Endothelial cell of umbilical vein (primary cell): ENCODE measurements around the gene SEPTIN14. TPM values are rescaled to one million over a fixed set of nuclear protein-coding genes. Genes with fewer than 3 reads are reported as not detected.
"Not testable (repeated sequence)": the region's sequence is repeated elsewhere in the genome, so short reads cannot be mapped to it uniquely, and the experiment has no call there.

ENCODE experiments used
- BruUV-seq: library from RNA; stranded (reverse); fragments of 400-500 nt; replicated peaks from 2 replicates; lab custom pipeline; 2021; lab: Mats Ljungman, UMichigan
- CTCF ChIA-PET: fragments of 300-600, 350-600 bp; sonication (Branson Sonifier 250); formaldehyde crosslinking; loops from one replicate; lab custom pipeline; 2021; ENCODE audit warnings: antibody characterized with exemption, inconsistent platforms; lab: Charles Lee
- POLR2A ChIA-PET: fragments of 300-600, 350-600 bp; sonication (Branson Sonifier 250); formaldehyde crosslinking; loops from one replicate; lab custom pipeline; 2021; ENCODE audit warnings: antibody characterized with exemption, inconsistent platforms; lab: Charles Lee
- DNase-seq: peaks from one replicate; pipeline ENCODE4 v3.0.0-alpha.2; 2011; ENCODE audit warnings: low read depth, low spot score
- FAIRE-seq: peaks from 2 replicates; lab custom pipeline; 2011; peaks lifted over from hg19 to GRCh38; lab: Jason Lieb, UNC
- H2AFZ ChIP-seq: 2 replicates; pipeline ENCODE4 v1.6.0; 2012; ENCODE audit warnings: low read depth, low read length, control low read depth, inconsistent platforms
- H3K27ac ChIP-seq: 2 replicates; pipeline ENCODE4 v1.5.1; 2011; ENCODE audit warnings: low read depth, mild to moderate bottlenecking, control low read depth, low read length, moderate library complexity; ENCODE audit not compliant: insufficient read depth
- H3K27me3 ChIP-seq, 2 experiments: 2 replicates each; pipeline versions ENCODE4 v1.6.0 to v1.6.1; 2011; ENCODE audit warnings: low read length in 2 of 2, mixed read lengths in 1 of 2; ENCODE audit not compliant: control insufficient read depth in 2 of 2, insufficient read depth in 2 of 2
- H3K36me3 ChIP-seq, 2 experiments: 2 replicates in 1 of 2; 3 replicates in 1 of 2; pipeline ENCODE4 v1.5.1; 2011; ENCODE audit warnings: low read length in 2 of 2, mild to moderate bottlenecking in 1 of 2, moderate library complexity in 1 of 2; ENCODE audit not compliant: control insufficient read depth in 2 of 2, insufficient read depth in 2 of 2; ENCODE audit errors: extremely low read depth in 1 of 2
- H3K4me1 ChIP-seq: 3 replicates; pipeline ENCODE4 v1.5.1; 2011; ENCODE audit warnings: mild to moderate bottlenecking, low read length; ENCODE audit not compliant: control insufficient read depth, insufficient read depth; ENCODE audit errors: extremely low read depth
- H3K4me2 ChIP-seq: 2 replicates; pipeline ENCODE4 v1.6.1; 2011; ENCODE audit warnings: low read length, control low read depth, mixed read lengths; ENCODE audit not compliant: insufficient read depth
- H3K4me3 ChIP-seq, 3 experiments: fragments of 200-600 bp in 1 of 3; sonication (generic), shearing (Covaris generic) in 1 of 3; replicated peaks in 1 of 3; 2 replicates each; pipeline ENCODE4 v1.5.1; 2011 to 2016; ENCODE audit warnings: control low read depth in 3 of 3, low read length in 3 of 3, mild to moderate bottlenecking in 2 of 3, inconsistent platforms in 1 of 3, low read depth in 1 of 3, moderate library complexity in 1 of 3; ENCODE audit not compliant: insufficient read depth in 1 of 3
- H3K79me2 ChIP-seq: 2 replicates; pipeline ENCODE4 v1.6.0; 2012; ENCODE audit warnings: low read length, inconsistent platforms; ENCODE audit not compliant: control insufficient read depth, insufficient read depth
- H3K9ac ChIP-seq: replicated peaks from 2 replicates; pipeline ENCODE3; 2011; ENCODE audit warnings: low read length, control low read depth; ENCODE audit not compliant: insufficient read depth; ENCODE audit errors: extremely low read depth
- H3K9me1 ChIP-seq: replicated peaks from 3 replicates; pipeline ENCODE4 v1.6.0; 2011; ENCODE audit warnings: mild to moderate bottlenecking, low read length; ENCODE audit not compliant: control insufficient read depth, insufficient read depth; ENCODE audit errors: extremely low read depth
- H3K9me3 ChIP-seq: replicated peaks from 2 replicates; pipeline ENCODE4 v1.5.1; 2012; ENCODE audit warnings: low read length, inconsistent platforms; ENCODE audit not compliant: control insufficient read depth, insufficient read depth
- H4K20me1 ChIP-seq: replicated peaks from 2 replicates; pipeline ENCODE3; 2011; ENCODE audit warnings: mild to moderate bottlenecking, low read length; ENCODE audit not compliant: control insufficient read depth, insufficient read depth; ENCODE audit errors: extremely low read depth
- CTCF ChIP-seq, 2 donors: IDR thresholded peaks; 1 replicate in 1 of 2; 2 replicates in 1 of 2; pipeline ENCODE4 v1.5.1; 2011; ENCODE audit warnings: low read length in 2 of 2, mild to moderate bottlenecking in 2 of 2, moderate library complexity in 2 of 2, control low read depth in 1 of 2, inconsistent platforms in 1 of 2, low read depth in 1 of 2; ENCODE audit not compliant: insufficient read depth in 1 of 2; ENCODE audit errors: extremely low read depth in 1 of 2
- EZH2 ChIP-seq: IDR thresholded peaks from 2 replicates; pipeline ENCODE4 v1.6.1; 2012; ENCODE audit warnings: borderline replicate concordance, low read depth, mild to moderate bottlenecking, moderate library complexity, low read length, inconsistent platforms; ENCODE audit not compliant: severe bottlenecking
- FOS ChIP-seq: IDR thresholded peaks from 2 replicates; pipeline ENCODE4 v1.6.1; 2011; ENCODE audit warnings: mild to moderate bottlenecking, low read length, moderate library complexity, borderline replicate concordance; ENCODE audit not compliant: insufficient read depth
- GATA2 ChIP-seq: IDR thresholded peaks from 2 replicates; pipeline ENCODE4 v1.7.0; 2011; ENCODE audit warnings: low read depth, mild to moderate bottlenecking, moderate library complexity, mixed read lengths, low read length; ENCODE audit not compliant: insufficient read length, insufficient read depth
- JUN ChIP-seq: IDR thresholded peaks from 2 replicates; pipeline ENCODE4 v1.6.1; 2011; ENCODE audit warnings: borderline replicate concordance, low read depth; ENCODE audit not compliant: insufficient read length, insufficient read depth
- MAX ChIP-seq: IDR thresholded peaks from 2 replicates; pipeline ENCODE4 v1.6.1; 2011; ENCODE audit not compliant: insufficient read depth, insufficient read length
- MYC ChIP-seq: IDR thresholded peaks from one replicate; pipeline ENCODE4 v1.6.1; 2011; ENCODE audit warnings: mild to moderate bottlenecking, low read depth, low read length
- POLR2A ChIP-seq: IDR thresholded peaks from 2 replicates; pipeline ENCODE4 v1.6.1; 2012; ENCODE audit warnings: low read depth, mild to moderate bottlenecking, control low read depth, low read length
- POLR2AphosphoS5 ChIP-seq: IDR thresholded peaks from 2 replicates; pipeline ENCODE4 v1.6.1; 2012; ENCODE audit warnings: low read depth, mild to moderate bottlenecking, control low read depth, low read length, moderate library complexity; ENCODE audit not compliant: insufficient read depth
- dilution Hi-C: fragments of 300-500 bp; cut with MboI; formaldehyde crosslinking; loops from one replicate; pipeline ENCODE4 v1.15.0; 2019; ENCODE audit warnings: low sequenced_read_pairs; ENCODE audit not compliant: extremely low pct_ligation_motif_present
- intact Hi-C: fragments of 100-400 bp; cut with micrococcal nuclease; formaldehyde crosslinking; loops from one replicate; pipeline ENCODE4 v1.10.0; 2022
- polyA plus RNA-seq, 4 experiments: library from polyadenylated mRNA; depleted of rRNA in 3 of 4; stranded (reverse) in 3 of 4; unstranded in 1 of 4; fragments of >200 nt; gene quantifications; 2 replicates each; pipeline versions ENCODE4 v1.2.1 to v1.2.3, GENCODE V29; 2011 to 2012; ENCODE audit warnings: missing spikeins in 1 of 4
- total RNA-seq: library from RNA; stranded (reverse); gene quantifications from 2 replicates; pipeline ENCODE4 v1.2.3, GENCODE V29; 2021

Gene SEPTIN14
- total and polyA plus RNA-seq, 2 donors (not counting 3 experiments of a cell fraction or from before 2014, with no cell fraction given): not detected

- intact Hi-C loops: no loop called here
- no peak for TF ChIP-seq MAX
- TF ChIP-seq MYC: no peak
- TF ChIP-seq EZH2: no peak
- no peak for TF ChIP-seq FOS
- TF ChIP-seq POLR2AphosphoS5: no peak
- no peak for TF ChIP-seq CTCF (IDR thresholded peaks at IDR 0.05; ENCODE audit: extremely low read depth in 1 of 2, insufficient read depth in 1 of 2, low read depth in 1 of 2, low read length in 2 of 2)
- no peak for TF ChIP-seq JUN
- no peak for TF ChIP-seq POLR2A
- no peak for TF ChIP-seq GATA2
- Histone ChIP-seq H3K27me3 (no peaks in the 10 kb centered on the region), H3K36me3 (no peaks in the 10 kb centered on the region), H3K4me1 (no peaks in the 10 kb centered on the region), H3K9me3 (no peaks in the 10 kb centered on the region), H2AFZ (no peak overlapping the region), H3K4me3 (no peak overlapping the region), H3K9ac (no peak overlapping the region), H3K27ac (no peak overlapping the region), H3K9me1 (no peaks in the 10 kb centered on the region), H4K20me1 (no peaks in the 10 kb centered on the region), H3K4me2 (no peak overlapping the region), H3K79me2 (no peaks in the 10 kb centered on the region)
- POLR2A ChIA-PET: no interaction called here
- BruUV-seq: no TSS peak
- FAIRE-seq (no peak), DNase-seq (no peak)
- CTCF ChIA-PET: no interaction called here
- dilution Hi-C loops: no loop called here
Observed at GRCh38 chr7:55786901-55787300, 75.7 kb downstream of the SEPTIN14 start.

GRCh38 chr7:55785444-55785843, 77.1 kb downstream of the SEPTIN14 start:
- H3K9me1 ChIP-seq, DNase-seq, H3K9ac ChIP-seq, FAIRE-seq, H2AFZ ChIP-seq, H3K27me3 ChIP-seq, H3K79me2 ChIP-seq, POLR2A ChIA-PET, H3K4me2 ChIP-seq, H3K27ac ChIP-seq, H3K9me3 ChIP-seq, dilution Hi-C loops, H4K20me1 ChIP-seq, intact Hi-C loops, H3K36me3 ChIP-seq, H3K4me1 ChIP-seq, BruUV-seq, H3K4me3 ChIP-seq, CTCF ChIA-PET: not testable (repeated sequence)
